PC-9 (cell line): ENCODE measurements around the gene AOPEP. TPM values are rescaled to one million over a fixed set of nuclear protein-coding genes. Genes with fewer than 3 reads are reported as not detected.

ENCODE experiments used
- BruUV-seq: library from RNA; stranded (reverse); fragments of 400-500 nt; replicated peaks from 2 replicates; lab custom pipeline; 2021; lab: Mats Ljungman, UMichigan
- CTCF ChIA-PET: fragments of 300-600 bp; sonication (Branson Sonifier 250); formaldehyde crosslinking; loops from one replicate; lab custom pipeline; 2022; ENCODE audit warnings: antibody characterized with exemption; lab: Charles Lee
- POLR2A ChIA-PET: fragments of 300-600 bp; sonication (Branson Sonifier 250); formaldehyde crosslinking; loops from one replicate; lab custom pipeline; 2022; ENCODE audit warnings: antibody characterized with exemption; ENCODE audit not compliant: unreplicated experiment; lab: Charles Lee
- DNase-seq, 2 experiments: peaks; one replicate each; pipeline versions ENCODE4 v3.0.0 to v3.0.0-alpha.2; 2015 to 2022; ENCODE audit warnings: mixed read lengths in 1 of 2
- H2AFZ ChIP-seq: fragments of 200-600 bp; sonication (generic); 2 replicates; pipeline ENCODE4 v1.8.1; 2017; ENCODE audit warnings: antibody characterized with exemption
- H3F3A ChIP-seq: fragments of 200-600 bp; sonication (generic); 2 replicates; pipeline ENCODE4 v1.8.1; 2017; ENCODE audit warnings: antibody characterized with exemption, mild to moderate bottlenecking, low read depth; ENCODE audit not compliant: insufficient read depth
- H3K27ac ChIP-seq: fragments of 200-600 bp; sonication (generic); 2 replicates; pipeline ENCODE4 v1.6.1; 2016; ENCODE audit warnings: mixed run types
- H3K27me3 ChIP-seq: fragments of 200-600 bp; sonication (generic); 2 replicates; pipeline ENCODE4 v1.6.1; 2016; ENCODE audit warnings: low read depth, mixed run types; ENCODE audit not compliant: insufficient read depth
- H3K36me3 ChIP-seq: fragments of 200-600 bp; sonication (generic); 2 replicates; pipeline ENCODE4 v1.6.1; 2016; ENCODE audit warnings: low read depth, mixed run types
- H3K4me1 ChIP-seq: fragments of 200-600 bp; sonication (generic); replicated peaks from 2 replicates; pipeline ENCODE4 v1.6.1; 2016; ENCODE audit warnings: mixed run types; ENCODE audit not compliant: insufficient read depth
- H3K4me2 ChIP-seq: fragments of 200-600 bp; sonication (generic); 2 replicates; pipeline ENCODE4 v1.6.1; 2017; ENCODE audit warnings: mixed run types
- H3K4me3 ChIP-seq: fragments of 200-600 bp; sonication (generic); 2 replicates; pipeline ENCODE4 v1.6.1; 2016; ENCODE audit warnings: mixed run types
- H3K79me2 ChIP-seq: fragments of 200-600 bp; sonication (generic); 2 replicates; pipeline ENCODE4 v1.6.1; 2017; ENCODE audit warnings: low read depth, mixed run types
- H3K9me2 ChIP-seq: fragments of 200-600 bp; sonication (generic); 2 replicates; pipeline ENCODE4 v1.8.1; 2017; ENCODE audit warnings: mild to moderate bottlenecking; ENCODE audit not compliant: insufficient read depth
- H3K9me3 ChIP-seq: fragments of 200-600 bp; sonication (generic); 2 replicates; pipeline ENCODE4 v1.8.1; 2016; ENCODE audit warnings: low read depth; ENCODE audit not compliant: insufficient read depth
- H4K20me1 ChIP-seq: fragments of 200-600 bp; sonication (generic); 2 replicates; pipeline ENCODE4 v1.8.1; 2017; ENCODE audit not compliant: insufficient read depth
- EZH2 ChIP-seq: fragments of 200-600 bp; sonication (generic); IDR thresholded peaks from 2 replicates; pipeline ENCODE4 v1.8.0; 2017; ENCODE audit warnings: antibody characterized with exemption, low read depth
- intact Hi-C: fragments of 100-400 bp; cut with micrococcal nuclease; formaldehyde crosslinking; loops from one replicate; pipeline ENCODE4 v1.10.0; 2022; ENCODE audit not compliant: unreplicated experiment
- total RNA-seq: library from RNA; stranded (reverse); gene quantifications from 2 replicates; pipeline ENCODE4 v1.2.3, GENCODE V29; 2021
- TF ChIP-seq, protein P1 (sequence below): fragments of 200-600 bp; sonication (generic); conservative IDR thresholded peaks from 2 replicates; pipeline ENCODE4 v1.6.1; 2017; ENCODE audit warnings: mixed run types, antibody characterized with exemption, mild to moderate bottlenecking, moderate library complexity

Gene AOPEP
- total RNA-seq, 1 experiment from 2014 or later, result 90.0 TPM

DNA sequence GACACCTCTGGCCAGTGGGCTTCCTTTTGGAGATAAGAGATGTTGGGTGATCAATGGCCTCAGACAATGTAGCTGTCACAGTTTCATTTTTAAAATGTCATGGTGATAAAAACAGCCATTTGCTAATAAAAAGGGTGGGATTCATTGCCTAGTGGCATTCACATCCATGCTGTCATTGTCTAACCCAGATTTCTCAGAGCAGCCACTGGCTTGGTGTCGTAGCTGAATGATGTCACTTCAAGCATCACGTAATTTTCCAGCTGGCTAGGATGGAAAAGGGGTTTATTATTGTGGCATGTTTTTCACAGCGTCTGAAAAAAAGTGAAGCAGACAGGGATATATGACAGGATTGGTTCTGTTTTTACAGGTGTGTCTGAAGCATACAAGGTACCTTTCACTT lies 184.7 kb downstream of the AOPEP start:
- no peaks in the 10 kb centered on the region for H3K27me3 ChIP-seq
- peaks cover 52% of the 10 kb centered on the region for H3K4me1 ChIP-seq
- peaks cover 5% of the 10 kb centered on the region for H3K9me3 ChIP-seq
- no peak overlapping the region for H3K4me3 ChIP-seq
- no TSS peak for BruUV-seq
- DNase-seq, result no peak
- CTCF ChIA-PET, result no interaction called here
- no peak overlapping the region for H3K4me2 ChIP-seq
- H3K79me2 ChIP-seq, result peaks cover 17% of the 10 kb centered on the region
- no peak overlapping the region for H3K27ac ChIP-seq
- H3K9me2 ChIP-seq, result no peaks in the 10 kb centered on the region
- TF ChIP-seq, protein P1, sequence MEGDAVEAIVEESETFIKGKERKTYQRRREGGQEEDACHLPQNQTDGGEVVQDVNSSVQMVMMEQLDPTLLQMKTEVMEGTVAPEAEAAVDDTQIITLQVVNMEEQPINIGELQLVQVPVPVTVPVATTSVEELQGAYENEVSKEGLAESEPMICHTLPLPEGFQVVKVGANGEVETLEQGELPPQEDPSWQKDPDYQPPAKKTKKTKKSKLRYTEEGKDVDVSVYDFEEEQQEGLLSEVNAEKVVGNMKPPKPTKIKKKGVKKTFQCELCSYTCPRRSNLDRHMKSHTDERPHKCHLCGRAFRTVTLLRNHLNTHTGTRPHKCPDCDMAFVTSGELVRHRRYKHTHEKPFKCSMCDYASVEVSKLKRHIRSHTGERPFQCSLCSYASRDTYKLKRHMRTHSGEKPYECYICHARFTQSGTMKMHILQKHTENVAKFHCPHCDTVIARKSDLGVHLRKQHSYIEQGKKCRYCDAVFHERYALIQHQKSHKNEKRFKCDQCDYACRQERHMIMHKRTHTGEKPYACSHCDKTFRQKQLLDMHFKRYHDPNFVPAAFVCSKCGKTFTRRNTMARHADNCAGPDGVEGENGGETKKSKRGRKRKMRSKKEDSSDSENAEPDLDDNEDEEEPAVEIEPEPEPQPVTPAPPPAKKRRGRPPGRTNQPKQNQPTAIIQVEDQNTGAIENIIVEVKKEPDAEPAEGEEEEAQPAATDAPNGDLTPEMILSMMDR, result no peak
- no peak for TF ChIP-seq EZH2
- POLR2A ChIA-PET, result no interaction called here
- H3F3A ChIP-seq, result peaks cover 44% of the 10 kb centered on the region
- intact Hi-C loops, result no loop called here
- H2AFZ ChIP-seq, result no peak overlapping the region
- no peaks in the 10 kb centered on the region for H4K20me1 ChIP-seq
- peaks cover 5% of the 10 kb centered on the region; the same call in 1 of the 2 replicates for H3K36me3 ChIP-seq

DNA sequence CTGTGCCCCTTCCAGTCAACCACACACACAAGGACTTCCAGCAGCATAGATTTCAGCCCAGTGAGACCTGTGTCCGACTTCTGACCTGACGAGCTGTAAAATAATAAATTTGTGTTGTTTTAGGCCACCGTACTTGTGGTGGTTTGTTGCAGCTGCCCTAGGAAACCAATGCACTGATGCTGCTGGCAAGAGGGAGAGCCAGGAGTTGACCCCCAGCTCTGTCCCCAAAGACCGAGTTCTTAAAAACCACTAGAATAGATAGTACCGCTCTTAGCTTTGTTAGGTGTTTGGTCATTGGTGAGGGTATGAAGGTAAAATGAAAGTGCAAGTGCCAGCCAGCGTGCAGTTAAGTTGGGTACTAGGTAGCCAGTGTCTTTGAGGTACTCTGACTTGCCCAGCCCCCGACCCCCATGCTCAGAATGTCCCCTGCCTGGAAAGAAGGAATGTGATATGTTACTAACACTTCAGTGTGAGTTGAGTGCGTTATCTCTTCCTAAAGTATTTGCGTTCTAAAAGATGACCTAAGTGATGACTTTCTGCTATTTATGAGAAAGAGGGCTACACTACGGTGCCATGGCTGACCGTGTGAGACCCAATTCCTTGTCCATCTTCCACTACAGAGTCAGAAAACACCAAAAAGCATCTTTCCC lies 185.6 kb downstream of the AOPEP start:
- Histone ChIP-seq H3K27me3 (no peaks in the 10 kb centered on the region), H3K79me2 (peaks cover 20% of the 10 kb centered on the region), H3K4me3 (no peak overlapping the region), H4K20me1 (no peaks in the 10 kb centered on the region), H3K4me1 (peaks cover 61% of the 10 kb centered on the region), H3K9me3 (peaks cover 5% of the 10 kb centered on the region), H3K4me2 (peak overlapping the region; percentile 76), H3K27ac (peak overlapping the region; percentile 97), H3K9me2 (no peaks in the 10 kb centered on the region), H3K36me3 (peaks cover 5% of the 10 kb centered on the region; the same call in 1 of the 2 replicates), H3F3A (peaks cover 53% of the 10 kb centered on the region), H2AFZ (no peak overlapping the region)
- TF ChIP-seq, protein P1, result no peak
- TF ChIP-seq EZH2, result no peak
- peak in 1 of 2 experiments; percentile 24 for DNase-seq
- ChIA-PET POLR2A (interaction anchor here (1.0 to 2.0 kb wide), 3 partner anchors 41 to 112 kb away, joined by 4 to 23 read pairs (median 5); no protein-coding TSS in a partner anchor), CTCF (interaction anchor here (0.8 to 1.0 kb wide), 2 partner anchors 108 to 129 kb away, joined by 3 read pairs; no protein-coding TSS in a partner anchor)
- no TSS peak for BruUV-seq
- intact Hi-C loops, result no loop called here

DNA sequence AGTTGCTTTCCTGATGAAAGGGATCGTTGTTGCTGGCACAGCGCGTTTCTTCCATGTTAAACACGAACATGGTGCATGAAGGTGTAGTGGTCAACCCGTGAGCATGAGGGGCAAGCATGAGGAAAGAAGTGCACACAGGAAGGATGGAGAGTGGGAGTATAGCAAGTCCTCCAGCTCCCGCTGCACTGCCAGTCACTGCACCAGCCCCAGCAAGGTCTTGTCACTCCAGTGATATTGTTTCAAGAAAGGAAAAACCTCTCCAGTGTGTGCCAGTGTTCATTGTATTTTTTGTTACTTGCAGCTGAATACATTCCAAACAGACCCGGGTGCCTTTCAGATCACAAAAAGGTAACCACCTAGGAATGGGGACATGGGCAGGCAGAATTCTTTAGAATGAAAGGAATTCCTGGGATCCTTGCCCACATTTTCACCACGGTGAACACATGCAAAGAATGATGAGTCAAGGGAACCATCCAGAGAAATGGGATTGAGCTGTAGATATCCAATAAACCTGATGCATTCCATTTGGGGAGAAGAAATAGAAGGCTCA lies 186.3 kb downstream of the AOPEP start:
- ChIA-PET CTCF (interaction anchor here (1.0 kb wide), 1 partner anchor 107 kb away, joined by 3 read pairs; no protein-coding TSS in a partner anchor), POLR2A (interaction anchor here (0.5 to 2.0 kb wide), 10 partner anchors 17 to 326 kb away, joined by 3 to 23 read pairs (median 4); no protein-coding TSS in a partner anchor)
- peaks cover 60% of the 10 kb centered on the region for H3F3A ChIP-seq
- peaks cover 23% of the 10 kb centered on the region for H3K79me2 ChIP-seq
- H3K9me3 ChIP-seq, result peaks cover 5% of the 10 kb centered on the region
- H3K4me2 ChIP-seq, result peak overlapping the region; percentile 76
- no peaks in the 10 kb centered on the region for H3K27me3 ChIP-seq
- H3K4me1 ChIP-seq, result peaks cover 68% of the 10 kb centered on the region
- no peaks in the 10 kb centered on the region for H3K9me2 ChIP-seq
- no TSS peak for BruUV-seq
- H3K27ac ChIP-seq, result peak overlapping the region; percentile 97
- H3K4me3 ChIP-seq, result no peak overlapping the region
- H2AFZ ChIP-seq, result no peak overlapping the region
- H4K20me1 ChIP-seq, result no peaks in the 10 kb centered on the region
- H3K36me3 ChIP-seq, result peaks cover 5% of the 10 kb centered on the region; the same call in 1 of the 2 replicates
- TF ChIP-seq EZH2, result no peak
- TF ChIP-seq, protein P1, result no peak
- intact Hi-C loops, result loop anchor here (1.0 kb wide), 1 partner anchor 10 kb away; no protein-coding TSS in a partner anchor
- DNase-seq, result peak; percentile 79 to 94
